HG03095 (cell line): ENCODE results near the gene SPTSSB.

Source experiments
- ATAC-seq: cut with Tn5 transposase; IDR thresholded peaks from one replicate; pipeline ENCODE4 v1.9.1; 2021; ENCODE audit warnings: moderate library complexity; ENCODE audit not compliant: unreplicated experiment

Gene SPTSSB

GRCh38 chr3:161371441-161372320 is at the start of gene SPTSSB:
TSS of gene SPTSSB (minus strand) at chr3:161371517. CDS start at chr3:161346323, 25,194 bp downstream.
- ATAC-seq: peak; percentile 43

DNA sequence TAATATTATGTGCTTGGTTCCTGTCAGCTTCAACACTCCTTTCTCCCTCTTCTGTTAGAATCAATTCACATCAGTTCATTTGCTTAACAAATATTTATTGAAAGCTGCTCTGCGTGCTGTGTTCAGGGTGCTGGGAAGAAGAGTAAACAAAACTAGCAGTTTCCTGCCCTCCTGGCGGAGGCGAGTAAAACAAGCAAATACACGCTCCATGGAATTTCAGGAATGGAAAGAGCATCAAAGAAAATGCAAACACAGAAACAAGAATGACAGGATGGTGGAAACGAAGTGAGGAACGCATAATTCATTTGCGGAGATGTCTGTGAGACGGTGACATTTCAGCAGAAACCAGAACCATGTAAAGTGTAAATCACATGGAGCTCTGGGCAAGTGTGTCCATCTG is 49.4 kb upstream of the SPTSSB start:
- no peak for ATAC-seq

GRCh38 chr3:161419555-161420333 is 48.4 kb upstream of the SPTSSB start:
- ATAC-seq: no peak

DNA sequence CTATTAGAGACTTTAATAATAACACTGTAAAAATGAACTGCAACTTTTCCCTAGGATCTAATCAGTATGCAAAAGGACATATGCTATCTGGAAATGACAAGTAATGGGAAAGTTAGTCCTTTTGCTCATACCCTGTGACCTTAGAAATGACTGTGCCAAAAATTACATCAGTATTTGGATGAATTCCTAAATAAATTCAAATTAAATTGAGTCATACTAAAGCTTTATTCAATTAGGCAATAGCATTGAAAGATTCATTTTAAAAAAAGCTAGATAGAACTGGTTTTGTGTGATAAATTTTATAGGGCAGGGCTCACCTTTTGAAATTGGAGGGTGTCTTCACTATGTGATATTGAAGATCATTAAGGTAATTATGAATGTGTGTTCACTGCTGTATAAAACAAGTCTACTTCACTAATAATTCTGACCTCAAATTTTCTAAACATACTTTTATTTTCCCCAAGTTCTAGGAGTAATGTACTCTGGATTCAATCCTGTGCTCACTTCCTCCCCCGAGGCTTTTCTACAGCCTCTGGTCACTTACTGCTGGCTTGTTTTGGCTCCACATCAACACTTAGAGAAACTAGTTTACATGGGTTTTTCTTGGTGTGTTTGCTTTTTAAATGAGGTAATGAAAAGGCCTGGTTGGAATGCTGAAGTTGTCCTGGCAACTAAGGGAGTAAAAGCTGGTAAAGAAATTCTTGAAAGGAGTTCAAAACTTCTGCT is 44.4 kb upstream of the SPTSSB start:
- ATAC-seq: no peak

GRCh38 chr3:161414907-161415306 is 43.6 kb upstream of the SPTSSB start:
- no peak for ATAC-seq

- ATAC-seq: peak; percentile 57
Observed at GRCh38 chr3:161413855-161414210, 42.5 kb upstream of the SPTSSB start.

DNA sequence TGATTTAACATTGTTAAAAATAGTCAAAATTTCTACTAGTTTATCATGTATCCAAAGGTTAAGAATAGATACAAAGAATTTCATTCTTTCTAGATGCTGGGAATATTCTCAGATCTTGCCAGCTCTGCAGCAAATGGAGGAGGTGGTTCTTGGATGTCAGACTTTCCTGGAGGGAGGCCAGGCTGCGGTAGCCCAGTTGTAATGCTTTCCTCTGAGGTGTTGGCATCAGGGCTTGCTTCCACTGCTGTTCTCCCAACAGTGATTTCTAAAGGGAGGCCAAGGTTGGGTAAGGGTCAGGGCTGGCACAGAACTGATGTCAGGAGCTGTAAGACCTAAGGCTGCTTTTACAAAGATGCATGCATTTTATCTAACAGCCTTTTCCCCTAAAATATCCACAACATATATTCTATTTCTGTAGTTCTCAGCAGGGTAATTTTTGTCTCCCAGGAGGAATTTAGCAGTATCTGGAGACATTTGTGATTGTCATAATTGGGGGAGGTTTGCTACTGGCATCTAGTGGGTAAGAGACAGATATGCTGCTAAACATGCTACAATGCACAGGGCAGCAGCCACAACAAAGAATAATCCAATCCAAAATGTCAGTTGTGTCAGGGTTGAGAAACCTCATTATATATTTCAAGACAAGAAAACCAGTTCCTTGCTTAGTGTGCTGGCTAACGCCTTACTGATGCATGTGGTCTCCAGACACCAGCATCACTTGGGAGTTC is 42.0 kb upstream of the SPTSSB start:
- peak; percentile 24 for ATAC-seq

DNA sequence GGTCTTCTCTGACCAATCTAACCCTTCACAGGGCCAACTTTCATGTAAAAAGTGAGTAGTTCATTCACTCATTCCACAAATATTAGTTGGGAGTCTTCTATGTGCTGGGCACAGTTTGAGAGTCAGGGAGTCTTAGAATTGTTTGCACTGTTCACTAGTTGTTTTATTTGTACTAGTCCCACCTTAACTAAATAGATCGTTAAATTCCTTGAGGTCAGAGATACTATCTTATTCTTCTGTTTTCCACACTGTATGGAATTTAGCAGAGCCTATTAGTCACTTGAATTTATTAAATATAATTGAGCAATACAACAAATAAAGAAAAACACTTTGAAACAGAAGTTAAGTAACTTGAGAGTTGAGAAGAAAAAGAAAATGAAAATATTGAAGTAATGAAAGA is 40.8 kb upstream of the SPTSSB start:
- ATAC-seq: no peak

- ATAC-seq: no peak
Observed at GRCh38 chr3:161409858-161410257, 38.5 kb upstream of the SPTSSB start.

- no peak for ATAC-seq
Observed at GRCh38 chr3:161409069-161409468, 37.8 kb upstream of the SPTSSB start.

DNA sequence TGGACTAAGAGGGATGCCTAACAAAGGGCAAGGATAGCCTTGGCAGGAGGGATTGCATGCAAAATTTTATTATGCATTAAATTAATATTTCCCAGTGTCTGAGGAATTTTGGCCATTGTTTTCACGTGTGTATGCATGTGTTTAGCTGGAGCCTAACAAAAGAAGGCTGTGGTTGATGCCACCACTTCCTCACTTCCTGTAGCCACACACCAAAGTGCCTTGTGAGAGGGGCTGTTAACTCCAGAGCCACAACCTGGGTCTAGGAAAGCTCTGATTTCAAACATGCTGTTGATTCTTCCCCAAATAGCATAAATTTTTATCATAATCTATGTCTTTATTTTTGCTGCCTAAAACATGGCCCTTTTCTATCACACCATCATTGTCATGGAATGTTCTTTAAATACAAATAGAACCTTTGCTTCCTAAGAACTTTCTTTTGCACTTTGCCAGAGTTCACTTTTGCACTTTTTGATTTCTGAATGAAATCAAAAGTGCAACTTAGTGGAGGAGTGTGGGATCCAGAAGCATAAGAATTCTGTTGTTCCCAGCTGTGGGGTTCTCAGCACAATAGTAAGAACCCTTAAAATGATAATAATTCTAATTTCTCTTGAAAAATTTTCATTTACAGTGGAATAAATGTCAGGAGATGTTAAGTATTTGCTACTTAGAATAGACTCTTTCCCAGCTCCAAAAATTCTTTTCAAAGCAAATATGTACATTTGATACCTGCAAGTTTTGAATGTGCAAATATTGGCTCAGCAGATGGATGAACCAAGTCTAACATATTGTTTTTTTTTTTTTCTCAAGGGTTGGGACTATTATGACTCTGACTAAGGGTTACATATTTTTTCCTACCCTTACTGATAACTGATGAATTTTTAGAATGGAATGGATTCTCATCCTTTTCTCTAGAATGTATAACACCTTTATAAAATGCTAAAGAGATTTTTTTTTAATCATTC is 35.6 kb upstream of the SPTSSB start:
- ATAC-seq: no peak

- ATAC-seq: no peak
Observed at GRCh38 chr3:161405836-161406235, 34.5 kb upstream of the SPTSSB start.

GRCh38 chr3:161405087-161405486 is 33.8 kb upstream of the SPTSSB start:
- no peak for ATAC-seq

- ATAC-seq: no peak
Observed at GRCh38 chr3:161403251-161403650, 31.9 kb upstream of the SPTSSB start.

DNA sequence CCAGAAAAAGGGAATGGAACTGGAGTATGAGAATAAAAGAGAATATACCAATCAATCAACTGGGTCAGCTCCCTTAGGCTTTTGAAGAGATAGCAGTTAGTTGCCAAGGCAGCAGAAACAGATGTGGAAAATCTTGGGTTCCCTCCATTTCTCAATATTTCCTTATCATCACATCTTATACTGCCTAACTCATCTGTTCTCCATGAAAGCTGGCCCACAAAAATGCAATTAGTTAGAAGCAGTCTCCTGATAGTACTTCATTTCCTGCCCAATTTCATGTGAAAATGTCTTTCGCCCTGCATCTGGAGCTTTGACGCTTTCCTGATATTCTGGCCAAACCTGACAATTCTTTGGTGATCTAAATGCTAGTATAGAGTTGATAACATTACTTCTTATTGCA is 30.1 kb upstream of the SPTSSB start:
- no peak for ATAC-seq

GRCh38 chr3:161400650-161401049 is 29.3 kb upstream of the SPTSSB start:
- no peak for ATAC-seq

GRCh38 chr3:161395115-161396012 is 24.0 kb upstream of the SPTSSB start:
- no peak for ATAC-seq

DNA sequence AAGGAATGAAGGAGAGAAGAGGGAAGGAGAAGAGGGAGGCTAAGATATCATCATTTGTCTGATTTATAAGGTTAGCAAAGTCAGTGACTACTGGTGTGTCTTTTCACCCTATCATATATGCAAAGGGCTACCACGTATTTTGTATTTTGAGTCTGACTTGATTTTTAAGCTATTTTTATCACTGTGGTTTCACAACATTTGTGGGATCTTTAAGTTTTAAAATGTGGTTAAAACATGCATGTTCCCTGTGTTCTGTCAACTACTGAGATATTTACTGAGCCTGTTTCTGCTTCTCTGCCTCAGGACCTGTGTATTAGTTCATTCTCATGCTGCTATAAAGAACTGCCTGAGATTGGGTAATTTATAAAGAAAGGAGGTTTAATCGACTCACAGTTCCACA is 22.5 kb upstream of the SPTSSB start:
- no peak for ATAC-seq

- ATAC-seq: no peak
Observed at GRCh38 chr3:161393310-161393709, 22.0 kb upstream of the SPTSSB start.
